ENCODE data around the gene PRLHR.

Gene PRLHR

DNA sequence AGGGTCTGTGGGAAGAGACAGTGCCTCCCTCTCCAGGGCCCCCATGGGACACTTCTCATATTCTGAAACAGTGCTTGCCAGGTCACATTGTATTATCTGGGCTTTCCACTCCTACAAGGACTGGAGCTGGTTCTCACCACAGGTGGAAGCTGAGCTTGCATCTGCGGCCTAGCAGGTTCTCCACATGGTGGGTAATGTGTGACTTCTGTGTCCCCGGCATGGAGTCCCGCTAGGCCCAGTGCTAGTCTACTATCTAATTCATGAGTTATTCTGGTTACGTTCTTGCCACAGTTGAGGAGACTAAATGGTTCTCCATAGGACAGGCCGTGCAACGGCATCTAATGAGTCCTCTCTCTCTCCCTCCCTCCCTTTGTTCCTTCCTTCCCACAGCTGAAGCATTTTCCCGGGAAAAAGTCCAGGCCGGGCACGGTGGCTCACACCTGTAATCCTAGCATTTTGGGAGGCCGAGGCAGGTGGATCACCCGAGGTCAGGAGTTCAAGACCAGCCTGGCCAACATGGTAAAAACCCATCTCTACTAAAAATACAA, 27.7 kb downstream of the PRLHR start:
- FAIRE-seq (no peak), DNase-seq (ENCODE audit: insufficient read length, low spot score) (no peak)
- TF ChIP-seq PAX5 (IDR thresholded peaks at IDR 0.05; ENCODE audit: insufficient read depth, low read length, severe bottlenecking) (no peak), POLR2A (IDR thresholded peaks at IDR 0.05; ENCODE audit: low read depth, low read length) (no peak), SPI1 (IDR thresholded peaks at IDR 0.05; ENCODE audit: low read depth, low read length) (no peak), POLR2AphosphoS5 (IDR thresholded peaks at IDR 0.05; ENCODE audit: low read depth, low read length) (no peak), TAF1 (IDR thresholded peaks at IDR 0.05; ENCODE audit: low read depth, low read length) (no peak), POU2F2 (IDR thresholded peaks at IDR 0.05; ENCODE audit: low read depth, low read length) (no peak)

DNA sequence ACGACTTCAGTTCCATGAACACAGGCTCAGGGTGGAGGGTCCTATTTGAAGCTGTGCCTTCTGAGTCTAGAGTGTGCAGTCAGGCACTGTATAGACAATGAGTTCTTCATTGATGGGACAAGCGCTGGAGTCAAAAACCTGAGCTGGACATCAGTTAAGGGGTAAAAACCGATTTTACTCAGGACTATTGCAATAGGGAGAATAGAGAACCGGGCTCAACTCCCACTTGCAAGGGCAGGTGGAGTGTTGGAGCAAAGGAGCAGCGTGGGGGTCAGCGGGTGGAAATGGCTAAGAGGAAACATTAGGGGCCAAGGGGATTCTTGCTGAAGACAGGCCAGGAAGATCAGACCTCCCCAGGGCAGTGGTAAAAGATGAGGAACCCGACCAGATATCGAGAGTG, 28.5 kb downstream of the PRLHR start:
- no peak for FAIRE-seq
- TF ChIP-seq POLR2A (IDR thresholded peaks at IDR 0.05; ENCODE audit: low read depth, low read length): no peak
- TF ChIP-seq SPI1 (IDR thresholded peaks at IDR 0.05; ENCODE audit: low read depth, low read length): no peak
- no peak for TF ChIP-seq PAX5 (IDR thresholded peaks at IDR 0.05; ENCODE audit: insufficient read depth, low read length, severe bottlenecking)
- no peak for TF ChIP-seq POLR2AphosphoS5 (IDR thresholded peaks at IDR 0.05; ENCODE audit: low read depth, low read length)
- no peak for TF ChIP-seq POU2F2 (IDR thresholded peaks at IDR 0.05; ENCODE audit: low read depth, low read length)
- TF ChIP-seq TAF1 (IDR thresholded peaks at IDR 0.05; ENCODE audit: low read depth, low read length): no peak
- DNase-seq (ENCODE audit: insufficient read length, low spot score): no peak

DNA sequence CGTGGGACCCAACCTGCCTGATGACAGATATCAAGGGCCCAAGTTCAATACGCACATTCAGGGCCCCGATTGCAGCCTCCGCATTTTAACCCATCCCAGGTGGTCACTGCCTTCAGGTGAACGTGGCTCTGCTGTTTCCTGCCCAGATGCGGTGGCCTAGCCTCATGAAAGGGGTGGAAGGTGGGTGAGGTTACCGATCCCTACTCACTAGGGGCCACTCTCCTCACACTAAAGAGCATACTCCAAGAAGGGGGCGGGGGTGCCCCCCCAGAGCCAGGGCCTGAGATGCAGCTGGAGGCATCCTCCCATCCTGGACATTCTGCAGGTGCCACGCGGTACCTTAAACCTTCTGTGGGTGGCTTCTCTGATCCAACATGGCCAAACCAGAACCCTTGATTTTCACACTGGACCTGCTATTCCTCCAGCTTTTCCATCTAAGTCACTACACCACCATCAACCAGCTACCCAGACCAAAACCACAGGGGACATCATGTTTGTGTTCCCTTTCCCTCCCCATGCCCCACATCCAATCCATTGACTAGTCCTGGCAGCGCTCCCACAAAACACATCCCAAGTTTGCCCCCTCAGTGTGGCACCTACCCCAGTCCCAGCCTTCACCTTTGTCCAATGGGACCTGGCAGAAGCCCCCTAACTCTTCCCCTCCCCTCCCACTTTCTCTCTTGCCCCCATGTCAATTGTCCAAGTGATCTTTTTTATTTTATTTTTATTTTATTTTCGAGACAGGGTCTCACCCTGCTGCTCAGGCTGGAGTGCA, 30.0 kb downstream of the PRLHR start:
- no peak for FAIRE-seq
- no peak for DNase-seq (ENCODE audit: insufficient read length, low spot score)
- no peak for TF ChIP-seq POU2F2 (IDR thresholded peaks at IDR 0.05; ENCODE audit: low read depth, low read length)
- TF ChIP-seq POLR2A (IDR thresholded peaks at IDR 0.05; ENCODE audit: low read depth, low read length): no peak
- no peak for TF ChIP-seq POLR2AphosphoS5 (IDR thresholded peaks at IDR 0.05; ENCODE audit: low read depth, low read length)
- no peak for TF ChIP-seq TAF1 (IDR thresholded peaks at IDR 0.05; ENCODE audit: low read depth, low read length)
- TF ChIP-seq PAX5 (IDR thresholded peaks at IDR 0.05; ENCODE audit: insufficient read depth, low read length, severe bottlenecking): no peak
- TF ChIP-seq SPI1 (IDR thresholded peaks at IDR 0.05; ENCODE audit: low read depth, low read length): no peak

DNA sequence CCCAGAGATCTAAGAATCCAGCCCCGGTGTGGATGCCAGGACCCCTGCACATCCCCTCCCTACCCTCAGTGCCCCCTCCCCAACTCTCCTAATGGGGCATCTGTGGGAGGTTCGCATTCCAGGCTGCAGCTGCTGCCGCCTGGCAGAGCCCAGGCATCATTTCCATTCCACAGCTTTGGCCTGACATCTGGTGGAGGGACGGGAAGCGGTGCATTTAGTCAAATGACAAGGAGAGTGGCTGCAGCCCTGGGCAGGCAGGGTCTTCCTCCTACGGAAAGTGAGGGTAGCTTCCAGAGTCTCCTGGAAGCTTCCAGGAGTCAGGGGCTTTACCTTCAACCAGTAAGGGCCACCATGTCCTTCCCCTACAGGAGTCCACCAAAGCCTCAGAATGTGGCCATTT, 30.8 kb downstream of the PRLHR start:
- FAIRE-seq: no peak
- TF ChIP-seq POLR2AphosphoS5 (IDR thresholded peaks at IDR 0.05; ENCODE audit: low read depth, low read length) (no peak), PAX5 (IDR thresholded peaks at IDR 0.05; ENCODE audit: insufficient read depth, low read length, severe bottlenecking) (no peak), SPI1 (IDR thresholded peaks at IDR 0.05; ENCODE audit: low read depth, low read length) (no peak), TAF1 (IDR thresholded peaks at IDR 0.05; ENCODE audit: low read depth, low read length) (no peak), POU2F2 (IDR thresholded peaks at IDR 0.05; ENCODE audit: low read depth, low read length) (no peak), POLR2A (IDR thresholded peaks at IDR 0.05; ENCODE audit: low read depth, low read length) (no peak)
- no peak for DNase-seq (ENCODE audit: insufficient read length, low spot score)

DNA sequence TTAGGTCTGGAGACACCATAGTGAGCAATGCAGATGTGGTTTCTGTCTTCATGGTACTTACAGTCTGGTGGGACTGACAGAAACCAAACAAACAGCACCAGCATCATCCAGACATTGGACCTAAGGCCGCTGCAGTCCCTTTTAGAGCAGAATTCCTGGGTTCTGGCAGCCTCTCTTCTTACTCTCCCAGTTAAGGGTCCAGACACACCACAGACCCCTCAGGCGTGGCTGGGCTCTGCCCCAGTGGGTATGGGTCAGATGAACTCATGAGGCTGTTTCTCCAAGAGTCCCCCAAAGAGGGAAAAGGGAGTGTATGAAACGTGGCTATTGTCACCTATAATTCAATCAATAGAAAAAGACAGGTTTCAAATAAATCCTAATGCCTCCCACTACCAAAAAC, 31.3 kb downstream of the PRLHR start:
- FAIRE-seq: no peak
- no peak for TF ChIP-seq SPI1 (IDR thresholded peaks at IDR 0.05; ENCODE audit: low read depth, low read length)
- no peak for TF ChIP-seq TAF1 (IDR thresholded peaks at IDR 0.05; ENCODE audit: low read depth, low read length)
- no peak for TF ChIP-seq POLR2A (IDR thresholded peaks at IDR 0.05; ENCODE audit: low read depth, low read length)
- no peak for TF ChIP-seq POLR2AphosphoS5 (IDR thresholded peaks at IDR 0.05; ENCODE audit: low read depth, low read length)
- no peak for TF ChIP-seq PAX5 (IDR thresholded peaks at IDR 0.05; ENCODE audit: insufficient read depth, low read length, severe bottlenecking)
- no peak for TF ChIP-seq POU2F2 (IDR thresholded peaks at IDR 0.05; ENCODE audit: low read depth, low read length)
- DNase-seq (ENCODE audit: insufficient read length, low spot score): no peak

DNA sequence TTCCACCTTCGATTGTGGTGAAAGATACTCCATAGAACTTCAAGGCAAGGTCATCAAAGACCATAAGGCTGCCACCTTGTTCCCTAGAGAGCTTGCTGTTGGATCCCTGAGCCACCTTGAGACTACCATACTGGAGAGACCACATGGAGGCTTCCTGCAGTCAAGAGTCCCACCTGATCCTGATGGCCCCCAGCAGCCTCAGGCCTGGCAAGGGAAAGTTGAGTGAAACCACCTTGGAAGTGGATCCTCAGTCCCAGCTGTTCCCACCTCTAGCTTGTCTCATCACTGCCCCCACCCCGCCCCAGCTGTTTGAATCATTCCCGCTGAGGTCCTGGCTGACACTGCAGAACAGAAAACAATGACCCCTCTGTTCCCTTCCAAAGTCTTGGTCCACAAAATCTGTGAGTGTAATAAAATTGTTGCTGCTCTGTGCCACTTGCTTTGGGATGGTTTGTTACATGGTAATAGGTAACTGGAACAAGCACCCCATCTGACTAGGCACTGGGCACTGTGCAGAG, 32.0 kb downstream of the PRLHR start:
- no peak for DNase-seq (ENCODE audit: insufficient read length, low spot score)
- FAIRE-seq: no peak
- TF ChIP-seq TAF1 (IDR thresholded peaks at IDR 0.05; ENCODE audit: low read depth, low read length): no peak

DNA sequence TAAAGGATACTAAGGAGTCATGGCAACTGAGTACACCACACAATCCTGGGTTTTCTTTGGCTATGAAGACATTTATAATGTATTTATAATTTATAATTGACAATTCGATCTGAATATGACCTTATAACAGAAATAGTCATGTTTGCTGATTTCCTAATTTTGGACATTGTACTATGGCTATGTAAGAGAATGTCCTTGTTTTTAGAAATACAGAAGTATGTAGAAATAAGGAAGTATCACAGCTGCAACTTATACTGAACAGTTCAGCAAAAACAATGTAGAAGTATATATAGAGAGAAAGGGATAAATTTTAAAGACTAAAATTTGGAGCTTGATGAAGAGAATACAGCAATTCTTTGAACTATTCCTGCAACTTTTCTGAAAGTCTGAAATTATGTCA, 32.6 kb downstream of the PRLHR start:
- TF ChIP-seq POLR2AphosphoS5 (IDR thresholded peaks at IDR 0.05; ENCODE audit: low read depth, low read length): no peak
- TF ChIP-seq TAF1 (IDR thresholded peaks at IDR 0.05; ENCODE audit: low read depth, low read length): no peak
- no peak for TF ChIP-seq POLR2A (IDR thresholded peaks at IDR 0.05; ENCODE audit: low read depth, low read length)
- no peak for TF ChIP-seq PAX5 (IDR thresholded peaks at IDR 0.05; ENCODE audit: insufficient read depth, low read length, severe bottlenecking)
- TF ChIP-seq SPI1 (IDR thresholded peaks at IDR 0.05; ENCODE audit: low read depth, low read length): no peak
- no peak for TF ChIP-seq POU2F2 (IDR thresholded peaks at IDR 0.05; ENCODE audit: low read depth, low read length)
- DNase-seq (ENCODE audit: insufficient read length, low spot score) (no peak), FAIRE-seq (no peak)

DNA sequence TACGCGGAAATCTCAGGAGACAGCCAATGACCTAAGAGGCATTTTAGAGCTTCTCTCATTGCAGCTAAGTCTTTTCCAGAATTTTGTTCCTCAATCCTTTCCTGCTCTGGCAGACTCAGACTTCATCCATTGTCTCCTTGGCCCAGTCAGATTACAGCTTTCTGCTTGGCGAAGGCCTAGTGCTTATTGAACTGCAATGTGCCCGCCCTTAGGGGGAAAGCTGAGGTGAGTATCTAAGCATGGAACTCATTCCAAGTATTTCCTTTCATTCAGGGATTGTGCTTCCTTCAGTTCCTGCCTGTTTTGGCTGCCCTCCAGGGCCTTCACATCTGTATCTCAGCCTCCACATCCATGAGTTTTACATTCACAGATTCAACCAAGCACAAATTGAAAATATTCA, 37.5 kb downstream of the PRLHR start:
- no peak for TF ChIP-seq POU2F2 (IDR thresholded peaks at IDR 0.05; ENCODE audit: low read depth, low read length)
- no peak for TF ChIP-seq SPI1 (IDR thresholded peaks at IDR 0.05; ENCODE audit: low read depth, low read length)
- TF ChIP-seq PAX5 (IDR thresholded peaks at IDR 0.05; ENCODE audit: insufficient read depth, low read length, severe bottlenecking): no peak
- TF ChIP-seq POLR2AphosphoS5 (IDR thresholded peaks at IDR 0.05; ENCODE audit: low read depth, low read length): no peak
- TF ChIP-seq POLR2A (IDR thresholded peaks at IDR 0.05; ENCODE audit: low read depth, low read length): no peak
- no peak for TF ChIP-seq TAF1 (IDR thresholded peaks at IDR 0.05; ENCODE audit: low read depth, low read length)
- FAIRE-seq: no peak
- DNase-seq (ENCODE audit: insufficient read length, low spot score): no peak

DNA sequence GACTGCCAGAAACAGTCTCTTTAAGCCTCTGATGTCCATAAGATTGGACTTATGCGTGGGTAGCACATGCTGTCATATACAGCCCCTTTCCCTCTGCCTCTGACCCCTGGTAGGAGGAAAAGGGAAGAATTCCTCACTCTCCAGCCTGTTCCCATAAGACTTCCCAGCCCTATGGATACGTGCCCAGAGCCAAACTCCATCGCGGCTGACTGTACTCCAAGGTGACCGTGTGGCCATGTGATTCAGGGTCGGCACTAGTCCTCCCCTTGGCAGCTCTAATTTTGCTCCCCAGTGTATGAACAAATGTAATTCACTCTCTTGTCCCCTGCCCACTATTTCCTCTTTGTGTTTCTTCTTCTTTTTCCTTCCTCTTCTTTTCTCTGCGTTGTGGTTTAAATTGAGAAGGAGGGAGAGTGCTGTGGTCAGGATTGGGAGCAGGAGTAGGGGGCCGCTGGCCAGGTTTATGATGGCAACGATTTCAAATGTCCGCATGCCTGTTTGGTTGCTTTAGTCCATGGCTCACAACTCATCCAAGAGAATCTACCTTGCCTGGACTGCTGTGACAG, 43.8 kb downstream of the PRLHR start:
- FAIRE-seq (no peak), DNase-seq (ENCODE audit: insufficient read length, low spot score) (no peak)
- TF ChIP-seq POU2F2 (IDR thresholded peaks at IDR 0.05; ENCODE audit: low read depth, low read length) (no peak), PAX5 (IDR thresholded peaks at IDR 0.05; ENCODE audit: insufficient read depth, low read length, severe bottlenecking) (no peak), POLR2A (IDR thresholded peaks at IDR 0.05; ENCODE audit: low read depth, low read length) (no peak), SPI1 (IDR thresholded peaks at IDR 0.05; ENCODE audit: low read depth, low read length) (no peak), TAF1 (IDR thresholded peaks at IDR 0.05; ENCODE audit: low read depth, low read length) (no peak), POLR2AphosphoS5 (IDR thresholded peaks at IDR 0.05; ENCODE audit: low read depth, low read length) (no peak)
